AG10803 (cell line): ENCODE measurements around the gene ANGEL1.

ENCODE experiments used
- DNase-seq: peaks from one replicate; pipeline ENCODE4 v3.0.0; 2010; ENCODE audit warnings: low read depth
- H3K4me3 ChIP-seq: 2 replicates; pipeline ENCODE4 v1.5.1; 2011; ENCODE audit warnings: mild to moderate bottlenecking, low read length, control low read depth
- TF ChIP-seq, protein P1 (sequence below): conservative IDR thresholded peaks from 2 replicates; pipeline ENCODE4 v1.5.1; 2011; ENCODE audit warnings: mild to moderate bottlenecking, low read length, control low read depth, inconsistent platforms

ANGEL1 gene

DNA sequence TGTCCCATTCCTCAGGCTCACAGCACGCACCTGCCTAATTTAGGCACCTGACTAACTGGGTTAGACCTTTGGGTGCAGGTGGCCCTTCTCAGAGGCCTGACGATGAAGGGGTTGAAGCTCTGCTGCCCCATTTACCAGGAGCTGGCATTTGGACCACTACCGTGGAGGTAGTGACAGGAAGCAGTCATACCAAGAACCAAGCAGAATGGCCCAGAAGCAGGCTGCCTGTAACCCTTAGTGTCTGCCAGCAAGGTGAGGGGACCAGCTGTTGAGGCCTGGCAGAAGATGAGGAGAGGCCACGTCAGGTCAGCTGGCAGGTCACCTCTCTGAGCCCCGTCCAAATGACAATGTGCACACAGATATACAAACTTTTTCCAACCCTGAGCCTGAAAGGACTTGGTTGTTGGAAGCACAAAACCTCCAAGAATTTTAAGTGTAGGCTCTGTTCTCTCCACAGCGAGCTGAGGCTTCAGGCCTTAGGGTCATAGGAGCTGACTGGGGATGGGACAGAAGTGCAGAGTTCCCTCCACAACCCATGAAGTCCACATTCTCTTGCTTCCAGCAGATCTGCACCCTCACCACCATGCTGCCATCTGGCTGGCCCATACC, 28.3 kb downstream of the ANGEL1 start:
- TF ChIP-seq, protein P1, sequence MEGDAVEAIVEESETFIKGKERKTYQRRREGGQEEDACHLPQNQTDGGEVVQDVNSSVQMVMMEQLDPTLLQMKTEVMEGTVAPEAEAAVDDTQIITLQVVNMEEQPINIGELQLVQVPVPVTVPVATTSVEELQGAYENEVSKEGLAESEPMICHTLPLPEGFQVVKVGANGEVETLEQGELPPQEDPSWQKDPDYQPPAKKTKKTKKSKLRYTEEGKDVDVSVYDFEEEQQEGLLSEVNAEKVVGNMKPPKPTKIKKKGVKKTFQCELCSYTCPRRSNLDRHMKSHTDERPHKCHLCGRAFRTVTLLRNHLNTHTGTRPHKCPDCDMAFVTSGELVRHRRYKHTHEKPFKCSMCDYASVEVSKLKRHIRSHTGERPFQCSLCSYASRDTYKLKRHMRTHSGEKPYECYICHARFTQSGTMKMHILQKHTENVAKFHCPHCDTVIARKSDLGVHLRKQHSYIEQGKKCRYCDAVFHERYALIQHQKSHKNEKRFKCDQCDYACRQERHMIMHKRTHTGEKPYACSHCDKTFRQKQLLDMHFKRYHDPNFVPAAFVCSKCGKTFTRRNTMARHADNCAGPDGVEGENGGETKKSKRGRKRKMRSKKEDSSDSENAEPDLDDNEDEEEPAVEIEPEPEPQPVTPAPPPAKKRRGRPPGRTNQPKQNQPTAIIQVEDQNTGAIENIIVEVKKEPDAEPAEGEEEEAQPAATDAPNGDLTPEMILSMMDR: no peak
- H3K4me3 ChIP-seq: no peak overlapping the region
- no peak for DNase-seq

DNA sequence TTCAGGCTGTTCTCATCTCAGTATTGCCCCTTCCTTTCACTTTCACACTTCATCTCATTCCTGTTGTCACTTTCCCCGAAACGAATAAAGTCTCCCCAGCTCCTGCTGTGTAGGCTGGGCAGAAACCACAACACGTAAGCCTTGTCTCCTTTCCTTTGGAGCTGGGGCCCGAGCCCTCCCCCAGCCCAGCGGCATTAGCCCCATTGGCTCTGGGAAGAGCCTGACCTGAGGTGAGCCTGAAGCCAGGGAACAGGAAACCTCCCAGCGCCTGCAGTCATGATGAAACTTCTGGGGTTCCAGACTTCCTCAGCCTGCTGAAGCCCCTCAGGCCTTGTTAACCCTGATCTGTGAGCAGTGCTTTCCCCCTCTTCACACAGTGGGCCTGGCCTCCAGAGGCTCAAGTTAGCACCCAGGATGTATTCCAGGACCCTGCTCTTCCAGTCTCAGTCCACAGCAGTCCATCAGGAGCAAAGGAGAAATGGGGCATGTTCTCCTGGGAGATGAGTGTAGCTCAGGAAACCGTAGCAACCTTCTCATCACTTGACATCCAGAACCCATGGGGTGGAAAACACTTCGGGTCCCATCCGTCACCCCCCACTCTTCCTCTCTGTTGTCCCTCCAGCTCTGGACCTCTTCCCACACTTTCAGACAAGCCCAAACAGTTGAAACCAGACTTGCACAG, 29.7 kb downstream of the ANGEL1 start:
- no peak overlapping the region for H3K4me3 ChIP-seq
- no peak for DNase-seq
- TF ChIP-seq, protein P1: no peak

DNA sequence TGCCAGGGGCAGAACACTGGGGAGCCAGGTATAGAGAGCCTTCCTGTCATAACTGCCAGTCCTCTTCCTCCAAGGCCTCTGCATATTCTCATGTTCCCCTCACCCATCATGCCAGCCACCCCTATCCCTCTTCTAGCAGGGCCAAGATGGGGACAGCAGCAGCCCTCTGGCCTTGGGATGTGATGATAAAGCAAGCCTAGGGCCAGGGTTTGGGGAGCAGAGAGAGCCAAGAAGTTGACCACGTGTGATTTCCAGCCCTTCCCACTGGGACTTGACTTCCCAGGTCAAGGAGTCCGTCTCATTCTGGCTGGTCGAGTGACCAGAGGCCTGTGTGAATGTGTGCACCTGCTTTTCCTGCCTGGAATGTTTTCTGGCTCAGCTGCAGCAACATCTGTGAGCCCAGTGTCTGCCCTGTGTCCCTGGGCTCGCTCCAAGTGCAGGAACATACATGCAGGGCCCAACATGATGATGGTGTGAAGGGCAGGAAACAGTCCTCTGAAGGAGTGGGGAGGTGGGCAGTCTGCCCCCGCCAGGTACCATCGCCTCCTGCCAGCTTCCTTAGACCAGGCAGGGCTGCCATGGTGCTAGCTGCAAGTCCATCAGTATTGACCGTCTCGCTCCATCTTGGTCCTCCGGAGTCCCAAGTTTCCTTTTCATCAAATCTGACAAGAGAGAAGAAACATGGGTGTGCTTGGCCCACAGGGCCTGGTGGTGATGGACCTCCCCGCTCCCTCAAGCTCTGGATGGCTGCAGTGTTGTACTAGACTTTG, 30.4 kb downstream of the ANGEL1 start:
- DNase-seq: no peak
- TF ChIP-seq, protein P1: no peak
- H3K4me3 ChIP-seq: no peak overlapping the region

DNA sequence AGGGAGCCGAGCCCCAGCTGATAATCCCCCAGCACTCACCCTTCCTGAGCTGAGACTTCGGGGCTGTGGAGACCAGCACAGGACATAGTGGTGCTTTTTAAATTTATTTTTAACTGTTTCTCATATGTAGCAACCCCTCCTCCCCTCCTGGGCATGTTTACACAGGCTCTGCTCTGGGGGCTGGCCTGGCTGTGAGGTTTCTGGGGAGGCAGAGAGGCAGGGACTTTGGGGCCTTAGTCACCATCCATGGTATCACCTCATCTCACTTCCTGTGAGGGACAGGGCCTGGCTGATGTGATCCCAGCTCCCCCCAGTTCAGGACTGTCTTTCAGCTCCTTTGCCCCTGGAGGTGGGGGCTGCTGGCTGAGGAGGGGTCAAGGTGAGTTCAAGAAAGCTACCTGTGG, 31.0 kb downstream of the ANGEL1 start:
- no peak overlapping the region for H3K4me3 ChIP-seq
- no peak for DNase-seq
- TF ChIP-seq, protein P1: no peak

DNA sequence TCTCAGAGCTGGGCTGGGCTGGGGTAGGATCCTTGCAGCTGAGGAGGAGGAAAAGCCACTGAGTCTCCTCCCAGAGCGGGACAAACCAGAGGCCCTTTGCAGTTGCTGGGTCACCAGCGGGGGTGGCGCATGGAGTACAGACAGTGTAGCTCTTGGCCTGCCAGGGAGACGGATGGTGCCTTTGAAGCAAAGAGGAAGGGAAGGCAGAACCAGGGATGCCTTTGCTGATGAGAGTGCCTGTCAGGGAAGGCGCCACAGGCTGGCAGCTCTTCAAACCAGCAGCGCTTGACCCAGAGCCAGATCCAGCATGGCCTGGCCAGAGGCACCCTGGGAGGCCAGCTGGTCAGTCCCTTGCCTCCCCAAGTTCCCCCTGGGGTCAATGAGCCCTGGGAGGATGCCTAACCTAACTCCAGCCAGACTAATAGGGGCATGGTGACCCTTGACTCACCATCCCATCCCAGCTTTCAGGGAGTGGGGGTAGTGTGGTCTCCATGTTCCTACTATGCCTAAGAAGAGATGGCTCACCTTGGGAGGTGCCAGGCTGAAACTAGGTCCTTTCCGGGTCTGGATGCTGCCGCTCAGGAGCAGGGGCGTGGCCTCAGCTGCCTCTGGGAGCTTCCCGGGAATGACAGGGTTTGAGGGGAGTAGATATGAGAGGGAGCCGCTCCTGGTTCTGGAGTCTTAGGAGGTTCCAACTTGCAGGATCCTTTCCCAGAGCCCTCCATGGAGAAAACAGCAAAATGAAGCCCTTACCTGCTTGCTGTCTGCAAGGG, 31.6 kb downstream of the ANGEL1 start:
- H3K4me3 ChIP-seq: no peak overlapping the region
- TF ChIP-seq, protein P1: no peak
- DNase-seq: no peak

DNA sequence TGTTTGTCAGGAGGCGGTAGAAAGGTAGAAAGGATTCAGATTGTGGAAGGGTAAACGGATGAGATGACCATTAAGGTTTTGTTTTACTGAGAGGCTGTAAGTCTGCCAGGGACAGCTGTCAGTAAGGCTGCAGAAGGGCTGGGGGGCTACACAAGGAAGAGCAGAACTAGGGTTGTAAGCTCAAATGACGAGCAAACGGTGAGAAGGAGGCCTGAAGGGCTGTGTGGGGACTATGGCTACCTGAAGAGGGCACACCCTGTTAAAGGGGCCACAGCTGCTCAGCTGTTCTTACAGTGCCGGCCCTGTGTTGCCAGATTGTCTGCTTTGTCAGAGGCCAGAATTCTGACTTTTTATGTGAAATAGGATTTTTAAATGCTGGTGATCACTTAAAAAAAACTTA, 32.3 kb downstream of the ANGEL1 start:
- DNase-seq: no peak
- no peak overlapping the region for H3K4me3 ChIP-seq
- TF ChIP-seq, protein P1: no peak
